Activated CD8-positive, alpha-beta memory T cell treated with anti-CD3 and anti-CD28 coated beads, Interleukin-2, amount 50 U/mL, for 24 hours (primary cell): Measurements from ENCODE around the gene LARGE1.
"Not testable (repeated sequence)": the region's sequence is repeated elsewhere in the genome, so short reads cannot be mapped to it uniquely, and the experiment has no call there.

Source experiments
- DNase-seq: peaks from one replicate; pipeline ENCODE4 v3.0.0-alpha.2; 2020; ENCODE audit errors: extremely low read depth

Gene LARGE1

GRCh38 chr22:33476716-33477115 is 443.6 kb downstream of the LARGE1 start:
- DNase-seq, result no peak

GRCh38 chr22:33476206-33476605 is 444.1 kb downstream of the LARGE1 start:
- no peak for DNase-seq

- no peak for DNase-seq
Observed at GRCh38 chr22:33474587-33474986, 445.7 kb downstream of the LARGE1 start.

- no peak for DNase-seq
Observed at GRCh38 chr22:33472462-33473344, 447.6 kb downstream of the LARGE1 start.

GRCh38 chr22:33470456-33470855 is 449.8 kb downstream of the LARGE1 start:
- DNase-seq, result no peak

GRCh38 chr22:33467620-33468095 is 452.6 kb downstream of the LARGE1 start:
- no peak for DNase-seq

- no peak for DNase-seq
Observed at GRCh38 chr22:33467080-33467479, 453.2 kb downstream of the LARGE1 start.

GRCh38 chr22:33465554-33465953 is 454.7 kb downstream of the LARGE1 start:
- DNase-seq, result no peak

GRCh38 chr22:33464698-33465097 is 455.6 kb downstream of the LARGE1 start:
- DNase-seq, result no peak

GRCh38 chr22:33461698-33462434 is 458.4 kb downstream of the LARGE1 start:
- no peak for DNase-seq

- DNase-seq, result not testable (repeated sequence)
Observed at GRCh38 chr22:33461245-33461644, 459.0 kb downstream of the LARGE1 start.

- DNase-seq, result no peak
Observed at GRCh38 chr22:33459137-33459536, 461.1 kb downstream of the LARGE1 start.

- DNase-seq, result no peak
Observed at GRCh38 chr22:33456511-33456910, 463.8 kb downstream of the LARGE1 start.

GRCh38 chr22:33455036-33455435 is 465.2 kb downstream of the LARGE1 start:
- no peak for DNase-seq

- DNase-seq, result no peak
Observed at GRCh38 chr22:33451866-33452469, 468.3 kb downstream of the LARGE1 start.

GRCh38 chr22:33450756-33451155 is 469.5 kb downstream of the LARGE1 start:
- no peak for DNase-seq

- no peak for DNase-seq
Observed at GRCh38 chr22:33447733-33448132, 472.5 kb downstream of the LARGE1 start.

GRCh38 chr22:33443683-33444082 is 476.6 kb downstream of the LARGE1 start:
- no peak for DNase-seq

GRCh38 chr22:33440756-33441155 is 479.5 kb downstream of the LARGE1 start:
- no peak for DNase-seq

GRCh38 chr22:33438273-33438672 is 482.0 kb downstream of the LARGE1 start:
- DNase-seq, result no peak

- no peak for DNase-seq
Observed at GRCh38 chr22:33431300-33431699, 489.0 kb downstream of the LARGE1 start.

GRCh38 chr22:33429281-33429680 is 491.0 kb downstream of the LARGE1 start:
- DNase-seq, result no peak
